WTC11 (cell line): ENCODE results near the gene RYR3.

Experiments used
- AFF4 ChIP-seq: sonication (generic); formaldehyde crosslinking; IDR thresholded peaks from 2 replicates; pipeline ENCODE4 v1.8.1; 2023; ENCODE audit warnings: mild to moderate bottlenecking, missing genetic modification reagents, borderline replicate concordance
- CTCF ChIP-seq: fragments of 200-600 bp; IDR thresholded peaks from 2 replicates; pipeline ENCODE4 v1.8.0; 2022; ENCODE audit warnings: antibody characterized with exemption
- ESRRA ChIP-seq: sonication (generic); formaldehyde crosslinking; IDR thresholded peaks from 2 replicates; pipeline ENCODE4 v1.8.1; 2022; ENCODE audit warnings: mild to moderate bottlenecking, missing genetic modification reagents, borderline replicate concordance
- JAZF1 ChIP-seq: fragments of 250-450 bp; sonication (Bioruptor Pico); IDR thresholded peaks from 2 replicates; pipeline ENCODE4 v1.9.0; 2021; ENCODE audit warnings: moderate library complexity, mild to moderate bottlenecking, inconsistent platforms
- JUN ChIP-seq: sonication (generic); formaldehyde crosslinking; IDR thresholded peaks from 2 replicates; pipeline ENCODE4 v1.8.0; 2023; ENCODE audit warnings: mild to moderate bottlenecking, missing genetic modification reagents
- MYBL2 ChIP-seq: sonication (generic); formaldehyde crosslinking; IDR thresholded peaks from 2 replicates; pipeline ENCODE4 v1.8.1; 2023; ENCODE audit warnings: mild to moderate bottlenecking, moderate library complexity, missing genetic modification reagents
- PRDM15 ChIP-seq: sonication (generic); formaldehyde crosslinking; IDR thresholded peaks from 2 replicates; pipeline ENCODE4 v1.8.0; 2022; ENCODE audit warnings: missing genetic modification reagents
- SP1 ChIP-seq: sonication (generic); formaldehyde crosslinking; conservative IDR thresholded peaks from 2 replicates; pipeline ENCODE4 v1.8.1; 2022; ENCODE audit warnings: missing genetic modification reagents
- STAT6 ChIP-seq: sonication (generic); formaldehyde crosslinking; conservative IDR thresholded peaks from 2 replicates; pipeline ENCODE4 v1.8.1; 2023; ENCODE audit warnings: mild to moderate bottlenecking, low read depth, missing genetic modification reagents, moderate library complexity
- ZBTB43 ChIP-seq: sonication (generic); formaldehyde crosslinking; IDR thresholded peaks from 2 replicates; pipeline ENCODE4 v1.8.1; 2023; ENCODE audit warnings: mild to moderate bottlenecking, missing genetic modification reagents
- ZNF512 ChIP-seq: sonication (generic); formaldehyde crosslinking; IDR thresholded peaks from 2 replicates; pipeline ENCODE4 v1.8.1; 2022; ENCODE audit warnings: missing genetic modification reagents, borderline replicate concordance

- TF ChIP-seq ZBTB43 (CRISPR knock-in tag), result no peak
- no peak for TF ChIP-seq ZNF512 (CRISPR knock-in tag)
- TF ChIP-seq MYBL2, result no peak
- TF ChIP-seq CTCF, result no peak
- no peak for TF ChIP-seq AFF4
- TF ChIP-seq SP1 (CRISPR knock-in tag), result no peak
- TF ChIP-seq PRDM15 (CRISPR knock-in tag), result no peak
- TF ChIP-seq STAT6 (CRISPR knock-in tag), result no peak
- TF ChIP-seq JAZF1 (CRISPR knock-in tag), result no peak
- TF ChIP-seq JUN (CRISPR knock-in tag), result no peak
- no peak for TF ChIP-seq ESRRA (CRISPR knock-in tag)
These were observed 349.4 kb downstream of the RYR3 start for GRCh38 chr15:33660151-33660550.
